H1 (cell line): ENCODE results near the gene OSCP1. TPM values are rescaled to one million over a fixed set of nuclear protein-coding genes. Genes with fewer than 3 reads are reported as not detected.

Source experiments
- GTF2F1 ChIP-seq: IDR thresholded peaks from 2 replicates; pipeline ENCODE4 v1.6.1; 2012; ENCODE audit warnings: low read depth, low read length, improper control_type of control experiment, borderline replicate concordance
- HDAC2 ChIP-seq, 2 experiments: fragments of 300-600 bp in 1 of 2; sonication (generic) in 1 of 2; IDR thresholded peaks; 2 replicates each; pipeline ENCODE4 v1.6.1; 2011 to 2012; ENCODE audit warnings: low read depth in 2 of 2, low read length in 2 of 2, mild to moderate bottlenecking in 2 of 2, moderate library complexity in 2 of 2, borderline replicate concordance in 1 of 2, inconsistent platforms in 1 of 2
- MAFK ChIP-seq: IDR thresholded peaks from 2 replicates; pipeline ENCODE4 v1.6.1; 2012; ENCODE audit warnings: low read depth, mild to moderate bottlenecking, improper control_type of control experiment, low read length
- PHF8 ChIP-seq: fragments of 200-600 bp; sonication (generic); conservative IDR thresholded peaks from 2 replicates; pipeline ENCODE4 v1.7.1; 2012; ENCODE audit warnings: low read depth, mild to moderate bottlenecking, inconsistent platforms, low read length, moderate library complexity
- POLR2A ChIP-seq, 2 experiments: IDR thresholded peaks; 1 replicate in 1 of 2; 2 replicates in 1 of 2; pipeline ENCODE4 v1.6.1; 2011; ENCODE audit warnings: low read depth in 2 of 2, low read length in 2 of 2, mild to moderate bottlenecking in 2 of 2; ENCODE audit errors: control extremely low read depth in 1 of 2
- polyA plus RNA-seq, 7 experiments: library from polyadenylated mRNA; depleted of rRNA in 3 of 7; stranded (reverse) in 5 of 7; unstranded in 2 of 7; fragments of >200 nt in 5 of 7; fragments of 200-250 nt in 2 of 7; gene quantifications; 1 replicate in 5 of 7; 2 replicates in 1 of 7; 4 replicates in 1 of 7; pipeline versions ENCODE4 v1.2.1 to v1.2.3, GENCODE V29; 2011 to 2013; ENCODE audit warnings: missing spikeins in 2 of 7, mixed read lengths in 2 of 7
- total RNA-seq: library from RNA; stranded (reverse); fragmentation: NEBNext Ultra II Directional; extraction: Animal tissue kit (Norgen Biotek cat#: 25700); gene quantifications from 2 replicates; pipeline ENCODE4 v1.2.1, GENCODE V29; 2021
- TF ChIP-seq, protein P1 (sequence below): fragments of 300-600 bp; sonication (generic); IDR thresholded peaks from 2 replicates; pipeline ENCODE4 v1.7.1; 2012; ENCODE audit warnings: low read length, moderate library complexity, mild to moderate bottlenecking, inconsistent platforms; ENCODE audit not compliant: insufficient replicate concordance

The OSCP1 gene
- total and polyA plus RNA-seq, 2 of the 8 experiments (the other 6 are each of a cell fraction or from before 2014, with no cell fraction given), result 1.8 to 3.3 TPM

DNA sequence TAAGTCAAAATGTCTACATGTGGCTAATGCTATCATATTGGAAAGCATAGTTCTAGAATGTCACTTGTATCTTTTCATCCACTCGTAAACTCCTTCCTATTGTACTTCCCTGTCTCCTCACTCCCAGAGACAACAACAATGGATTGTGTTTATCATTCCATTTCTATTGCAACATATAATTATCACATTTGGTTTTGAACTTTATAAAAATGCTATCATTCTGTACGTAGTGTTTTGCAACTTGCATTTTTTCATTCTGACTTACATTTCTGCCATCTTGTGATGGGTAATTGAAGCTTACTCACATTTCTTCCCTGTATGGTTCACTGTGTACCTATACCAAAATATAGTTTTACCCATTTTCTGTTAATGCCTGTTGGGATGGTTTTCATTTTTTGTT, 47.0 kb upstream of the OSCP1 start (continued):
- TF ChIP-seq, protein P1, sequence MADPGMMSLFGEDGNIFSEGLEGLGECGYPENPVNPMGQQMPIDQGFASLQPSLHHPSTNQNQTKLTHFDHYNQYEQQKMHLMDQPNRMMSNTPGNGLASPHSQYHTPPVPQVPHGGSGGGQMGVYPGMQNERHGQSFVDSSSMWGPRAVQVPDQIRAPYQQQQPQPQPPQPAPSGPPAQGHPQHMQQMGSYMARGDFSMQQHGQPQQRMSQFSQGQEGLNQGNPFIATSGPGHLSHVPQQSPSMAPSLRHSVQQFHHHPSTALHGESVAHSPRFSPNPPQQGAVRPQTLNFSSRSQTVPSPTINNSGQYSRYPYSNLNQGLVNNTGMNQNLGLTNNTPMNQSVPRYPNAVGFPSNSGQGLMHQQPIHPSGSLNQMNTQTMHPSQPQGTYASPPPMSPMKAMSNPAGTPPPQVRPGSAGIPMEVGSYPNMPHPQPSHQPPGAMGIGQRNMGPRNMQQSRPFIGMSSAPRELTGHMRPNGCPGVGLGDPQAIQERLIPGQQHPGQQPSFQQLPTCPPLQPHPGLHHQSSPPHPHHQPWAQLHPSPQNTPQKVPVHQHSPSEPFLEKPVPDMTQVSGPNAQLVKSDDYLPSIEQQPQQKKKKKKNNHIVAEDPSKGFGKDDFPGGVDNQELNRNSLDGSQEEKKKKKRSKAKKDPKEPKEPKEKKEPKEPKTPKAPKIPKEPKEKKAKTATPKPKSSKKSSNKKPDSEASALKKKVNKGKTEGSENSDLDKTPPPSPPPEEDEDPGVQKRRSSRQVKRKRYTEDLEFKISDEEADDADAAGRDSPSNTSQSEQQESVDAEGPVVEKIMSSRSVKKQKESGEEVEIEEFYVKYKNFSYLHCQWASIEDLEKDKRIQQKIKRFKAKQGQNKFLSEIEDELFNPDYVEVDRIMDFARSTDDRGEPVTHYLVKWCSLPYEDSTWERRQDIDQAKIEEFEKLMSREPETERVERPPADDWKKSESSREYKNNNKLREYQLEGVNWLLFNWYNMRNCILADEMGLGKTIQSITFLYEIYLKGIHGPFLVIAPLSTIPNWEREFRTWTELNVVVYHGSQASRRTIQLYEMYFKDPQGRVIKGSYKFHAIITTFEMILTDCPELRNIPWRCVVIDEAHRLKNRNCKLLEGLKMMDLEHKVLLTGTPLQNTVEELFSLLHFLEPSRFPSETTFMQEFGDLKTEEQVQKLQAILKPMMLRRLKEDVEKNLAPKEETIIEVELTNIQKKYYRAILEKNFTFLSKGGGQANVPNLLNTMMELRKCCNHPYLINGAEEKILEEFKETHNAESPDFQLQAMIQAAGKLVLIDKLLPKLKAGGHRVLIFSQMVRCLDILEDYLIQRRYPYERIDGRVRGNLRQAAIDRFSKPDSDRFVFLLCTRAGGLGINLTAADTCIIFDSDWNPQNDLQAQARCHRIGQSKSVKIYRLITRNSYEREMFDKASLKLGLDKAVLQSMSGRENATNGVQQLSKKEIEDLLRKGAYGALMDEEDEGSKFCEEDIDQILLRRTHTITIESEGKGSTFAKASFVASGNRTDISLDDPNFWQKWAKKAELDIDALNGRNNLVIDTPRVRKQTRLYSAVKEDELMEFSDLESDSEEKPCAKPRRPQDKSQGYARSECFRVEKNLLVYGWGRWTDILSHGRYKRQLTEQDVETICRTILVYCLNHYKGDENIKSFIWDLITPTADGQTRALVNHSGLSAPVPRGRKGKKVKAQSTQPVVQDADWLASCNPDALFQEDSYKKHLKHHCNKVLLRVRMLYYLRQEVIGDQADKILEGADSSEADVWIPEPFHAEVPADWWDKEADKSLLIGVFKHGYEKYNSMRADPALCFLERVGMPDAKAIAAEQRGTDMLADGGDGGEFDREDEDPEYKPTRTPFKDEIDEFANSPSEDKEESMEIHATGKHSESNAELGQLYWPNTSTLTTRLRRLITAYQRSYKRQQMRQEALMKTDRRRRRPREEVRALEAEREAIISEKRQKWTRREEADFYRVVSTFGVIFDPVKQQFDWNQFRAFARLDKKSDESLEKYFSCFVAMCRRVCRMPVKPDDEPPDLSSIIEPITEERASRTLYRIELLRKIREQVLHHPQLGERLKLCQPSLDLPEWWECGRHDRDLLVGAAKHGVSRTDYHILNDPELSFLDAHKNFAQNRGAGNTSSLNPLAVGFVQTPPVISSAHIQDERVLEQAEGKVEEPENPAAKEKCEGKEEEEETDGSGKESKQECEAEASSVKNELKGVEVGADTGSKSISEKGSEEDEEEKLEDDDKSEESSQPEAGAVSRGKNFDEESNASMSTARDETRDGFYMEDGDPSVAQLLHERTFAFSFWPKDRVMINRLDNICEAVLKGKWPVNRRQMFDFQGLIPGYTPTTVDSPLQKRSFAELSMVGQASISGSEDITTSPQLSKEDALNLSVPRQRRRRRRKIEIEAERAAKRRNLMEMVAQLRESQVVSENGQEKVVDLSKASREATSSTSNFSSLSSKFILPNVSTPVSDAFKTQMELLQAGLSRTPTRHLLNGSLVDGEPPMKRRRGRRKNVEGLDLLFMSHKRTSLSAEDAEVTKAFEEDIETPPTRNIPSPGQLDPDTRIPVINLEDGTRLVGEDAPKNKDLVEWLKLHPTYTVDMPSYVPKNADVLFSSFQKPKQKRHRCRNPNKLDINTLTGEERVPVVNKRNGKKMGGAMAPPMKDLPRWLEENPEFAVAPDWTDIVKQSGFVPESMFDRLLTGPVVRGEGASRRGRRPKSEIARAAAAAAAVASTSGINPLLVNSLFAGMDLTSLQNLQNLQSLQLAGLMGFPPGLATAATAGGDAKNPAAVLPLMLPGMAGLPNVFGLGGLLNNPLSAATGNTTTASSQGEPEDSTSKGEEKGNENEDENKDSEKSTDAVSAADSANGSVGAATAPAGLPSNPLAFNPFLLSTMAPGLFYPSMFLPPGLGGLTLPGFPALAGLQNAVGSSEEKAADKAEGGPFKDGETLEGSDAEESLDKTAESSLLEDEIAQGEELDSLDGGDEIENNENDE, result no peak
- TF ChIP-seq POLR2A (IDR thresholded peaks at IDR 0.05; ENCODE audit: control extremely low read depth in 1 of 2, low read depth in 2 of 2, low read length in 2 of 2), result no peak
- no peak for TF ChIP-seq HDAC2 (IDR thresholded peaks at IDR 0.05; ENCODE audit: borderline replicate concordance in 1 of 2, low read depth in 2 of 2, low read length in 2 of 2)
- TF ChIP-seq MAFK, result no peak
- no peak for TF ChIP-seq GTF2F1
- TF ChIP-seq PHF8, result no peak
